ENCODE data around the gene FHIT.

DNA sequence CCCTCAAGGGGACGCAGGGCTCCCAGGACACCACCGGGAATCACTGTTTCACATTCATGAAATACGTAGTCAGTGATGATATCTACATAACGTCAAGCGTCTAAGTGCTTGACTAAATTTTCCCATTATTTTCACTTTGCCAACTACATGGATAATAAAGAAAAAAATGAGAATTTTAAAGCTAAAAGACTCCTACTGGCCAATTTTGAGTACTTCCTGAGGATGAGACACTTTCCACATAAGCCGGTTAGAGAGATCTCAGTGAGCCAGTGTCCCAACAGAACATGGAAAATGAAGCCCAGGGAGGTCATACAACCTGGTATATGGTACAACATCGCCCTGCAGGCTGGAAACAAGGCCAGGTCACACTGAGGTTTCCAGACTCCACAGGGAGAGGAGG, 928.1 kb downstream of the FHIT start:
- TF ChIP-seq, protein P1, sequence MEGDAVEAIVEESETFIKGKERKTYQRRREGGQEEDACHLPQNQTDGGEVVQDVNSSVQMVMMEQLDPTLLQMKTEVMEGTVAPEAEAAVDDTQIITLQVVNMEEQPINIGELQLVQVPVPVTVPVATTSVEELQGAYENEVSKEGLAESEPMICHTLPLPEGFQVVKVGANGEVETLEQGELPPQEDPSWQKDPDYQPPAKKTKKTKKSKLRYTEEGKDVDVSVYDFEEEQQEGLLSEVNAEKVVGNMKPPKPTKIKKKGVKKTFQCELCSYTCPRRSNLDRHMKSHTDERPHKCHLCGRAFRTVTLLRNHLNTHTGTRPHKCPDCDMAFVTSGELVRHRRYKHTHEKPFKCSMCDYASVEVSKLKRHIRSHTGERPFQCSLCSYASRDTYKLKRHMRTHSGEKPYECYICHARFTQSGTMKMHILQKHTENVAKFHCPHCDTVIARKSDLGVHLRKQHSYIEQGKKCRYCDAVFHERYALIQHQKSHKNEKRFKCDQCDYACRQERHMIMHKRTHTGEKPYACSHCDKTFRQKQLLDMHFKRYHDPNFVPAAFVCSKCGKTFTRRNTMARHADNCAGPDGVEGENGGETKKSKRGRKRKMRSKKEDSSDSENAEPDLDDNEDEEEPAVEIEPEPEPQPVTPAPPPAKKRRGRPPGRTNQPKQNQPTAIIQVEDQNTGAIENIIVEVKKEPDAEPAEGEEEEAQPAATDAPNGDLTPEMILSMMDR (IDR thresholded peaks at IDR 0.05) = no peak
- no peak for TF ChIP-seq POLR2A (IDR thresholded peaks at IDR 0.05)

All from Peyer's patch (tissue), 4 donors.